Natural killer cell (primary cell): Measurements from ENCODE around the gene POLR3H. TPM values are rescaled to one million over a fixed set of nuclear protein-coding genes. Genes with fewer than 3 reads are reported as not detected.

ENCODE experiments used
- ATAC-seq, 3 donors: fragments of 150-1000 bp in 2 of 3; fragments of 200-7000 bp in 1 of 3; cut with Tn5 transposase; 1 replicate in 1 of 3; 2 replicates in 2 of 3; pipeline ENCODE4 v1.10.0; 2021; ENCODE audit warnings: mild to moderate bottlenecking in 2 of 3, moderate library complexity in 2 of 3
- DNase-seq, 2 donors: peaks; one replicate each; pipeline versions ENCODE4 v3.0.0 to v3.0.0-alpha.2; 2013 to 2021; ENCODE audit warnings: mixed read lengths in 1 of 2
- H3K27ac ChIP-seq: one replicate; pipeline ENCODE4 v1.5.1; 2013; ENCODE audit warnings: mild to moderate bottlenecking, low read length
- H3K27me3 ChIP-seq: one replicate; pipeline ENCODE4 v1.6.1; 2013; ENCODE audit warnings: low read length; ENCODE audit not compliant: control insufficient read depth, insufficient read depth
- H3K36me3 ChIP-seq: one replicate; pipeline ENCODE4 v1.6.1; 2013; ENCODE audit warnings: low read length; ENCODE audit not compliant: control insufficient read depth, insufficient read depth
- H3K4me1 ChIP-seq: one replicate; pipeline ENCODE4 v1.6.1; 2013; ENCODE audit warnings: low read length; ENCODE audit not compliant: control insufficient read depth, insufficient read depth
- H3K4me3 ChIP-seq: one replicate; pipeline ENCODE4 v1.5.1; 2013; ENCODE audit warnings: low read length
- H3K9me3 ChIP-seq: one replicate; pipeline ENCODE4 v1.6.1; 2013; ENCODE audit warnings: low read length; ENCODE audit not compliant: control insufficient read depth, insufficient read depth
- H3K27ac Mint-ChIP-seq, 2 donors: one replicate each; pipeline ENCODE4 v1.8.0; 2022; ENCODE audit warnings: mild to moderate bottlenecking in 2 of 2, mixed read lengths in 2 of 2, moderate library complexity in 1 of 2
- H3K27me3 Mint-ChIP-seq, 2 donors: one replicate each; pipeline ENCODE4 v1.8.0; 2022; ENCODE audit warnings: low read depth in 2 of 2, mixed read lengths in 2 of 2
- H3K36me3 Mint-ChIP-seq: one replicate; pipeline ENCODE4 v1.8.0; 2022; ENCODE audit warnings: mixed read lengths
- H3K4me1 Mint-ChIP-seq, 2 donors: one replicate each; pipeline ENCODE4 v1.8.0; 2022; ENCODE audit warnings: mixed read lengths in 2 of 2
- H3K4me3 Mint-ChIP-seq: one replicate; pipeline ENCODE4 v1.8.0; 2022; ENCODE audit warnings: mild to moderate bottlenecking, moderate library complexity, mixed read lengths
- H3K9me3 Mint-ChIP-seq, 2 donors: one replicate each; pipeline ENCODE4 v1.8.0; 2022; ENCODE audit warnings: mixed read lengths in 2 of 2
- WGBS: methylation state at CpG from one replicate; pipeline ENCODE4 v1.1.7; 2013; ENCODE audit warnings: missing lambda C conversion rate; ENCODE audit not compliant: insufficient coverage; 5-methylcytosine and 5-hydroxymethylcytosine counted together
- intact Hi-C: fragments of 100-400 bp; cut with micrococcal nuclease; formaldehyde crosslinking; loops from one replicate; pipeline ENCODE4 v1.14.2; 2022
- total RNA-seq, 4 donors: library from RNA; stranded (reverse); fragments of 120-200 nt in 1 of 4; gene quantifications; one replicate each; pipeline versions ENCODE4 v1.2.3 to v1.2.4, GENCODE V29; 2013 to 2022
- TF ChIP-seq, protein P1 (sequence below): fragments of 200-600 bp; IDR thresholded peaks from one replicate; pipeline ENCODE4 v1.8.0; 2022; ENCODE audit warnings: antibody characterized with exemption

POLR3H gene
- total RNA-seq, 3 donors from 2014 or later (not counting 1 experiment from before 2014, with no cell fraction given): 13.1 to 18.8 (median 16.2) TPM

- Histone ChIP-seq H3K36me3 (peaks cover 46% of the 10 kb centered on the region), H3K9me3 (no peaks in the 10 kb centered on the region), H3K27me3 (no peaks in the 10 kb centered on the region), H3K27ac (no peak overlapping the region), H3K4me3 (no peak overlapping the region), H3K4me1 (no peaks in the 10 kb centered on the region)
- WGBS: 98% methylated on average over 23 of the region's 23 CpGs
- ATAC-seq: no peak
- peak overlapping the region in 1 of 2 donors; percentile 13 for H3K27ac Mint-ChIP-seq
- H3K4me1 Mint-ChIP-seq: peaks cover 0 to 6% of the 10 kb centered on the region in 2 donors
- no peak overlapping the region for H3K4me3 Mint-ChIP-seq
- peaks cover 6% of the 10 kb centered on the region for H3K36me3 Mint-ChIP-seq
- H3K27me3 Mint-ChIP-seq: no peaks in the 10 kb centered on the region
- intact Hi-C loops: no loop called here
- no peak for DNase-seq
- TF ChIP-seq, protein P1, sequence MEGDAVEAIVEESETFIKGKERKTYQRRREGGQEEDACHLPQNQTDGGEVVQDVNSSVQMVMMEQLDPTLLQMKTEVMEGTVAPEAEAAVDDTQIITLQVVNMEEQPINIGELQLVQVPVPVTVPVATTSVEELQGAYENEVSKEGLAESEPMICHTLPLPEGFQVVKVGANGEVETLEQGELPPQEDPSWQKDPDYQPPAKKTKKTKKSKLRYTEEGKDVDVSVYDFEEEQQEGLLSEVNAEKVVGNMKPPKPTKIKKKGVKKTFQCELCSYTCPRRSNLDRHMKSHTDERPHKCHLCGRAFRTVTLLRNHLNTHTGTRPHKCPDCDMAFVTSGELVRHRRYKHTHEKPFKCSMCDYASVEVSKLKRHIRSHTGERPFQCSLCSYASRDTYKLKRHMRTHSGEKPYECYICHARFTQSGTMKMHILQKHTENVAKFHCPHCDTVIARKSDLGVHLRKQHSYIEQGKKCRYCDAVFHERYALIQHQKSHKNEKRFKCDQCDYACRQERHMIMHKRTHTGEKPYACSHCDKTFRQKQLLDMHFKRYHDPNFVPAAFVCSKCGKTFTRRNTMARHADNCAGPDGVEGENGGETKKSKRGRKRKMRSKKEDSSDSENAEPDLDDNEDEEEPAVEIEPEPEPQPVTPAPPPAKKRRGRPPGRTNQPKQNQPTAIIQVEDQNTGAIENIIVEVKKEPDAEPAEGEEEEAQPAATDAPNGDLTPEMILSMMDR: no peak
- H3K9me3 Mint-ChIP-seq: no peaks in the 10 kb centered on the region
Measured at GRCh38 chr22:41507330-41508063, 36.8 kb downstream of the POLR3H start.

DNA sequence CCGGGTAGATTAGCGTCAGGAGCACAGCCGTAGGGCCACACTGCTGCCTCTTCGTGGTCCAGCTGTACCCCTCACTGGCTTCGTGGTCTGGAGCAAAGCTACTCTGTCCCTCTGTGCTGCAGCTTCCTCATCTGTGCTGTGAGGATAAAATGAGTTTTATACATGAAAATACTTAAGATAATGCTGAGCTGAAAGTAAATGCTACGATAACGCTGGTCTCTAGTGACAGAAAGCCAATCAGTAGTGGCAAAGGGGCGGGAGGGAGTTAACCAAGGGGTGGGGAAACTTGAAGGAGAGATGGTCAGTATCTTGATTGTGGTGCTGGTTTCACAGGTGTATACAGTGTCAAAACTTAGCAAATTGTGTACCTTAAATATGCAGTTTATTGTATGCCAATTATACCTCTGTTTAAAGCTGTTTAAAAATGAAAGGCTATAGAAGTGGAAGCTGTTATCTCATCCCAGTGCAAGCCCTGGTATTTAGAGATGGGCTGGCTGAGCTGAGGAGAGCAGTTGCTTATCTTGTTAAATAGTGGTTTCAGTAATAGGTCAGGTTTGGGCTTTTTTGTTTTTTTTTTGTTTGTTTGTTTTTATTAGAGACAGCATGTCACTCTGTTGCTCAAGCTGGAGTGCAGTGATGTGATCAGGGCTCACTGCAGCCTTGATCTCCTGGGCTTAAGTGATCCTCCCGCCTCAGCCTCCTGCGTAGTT, 38.6 kb downstream of the POLR3H start:
- Histone ChIP-seq H3K27me3 (no peaks in the 10 kb centered on the region), H3K27ac (no peak overlapping the region), H3K9me3 (no peaks in the 10 kb centered on the region), H3K4me1 (no peaks in the 10 kb centered on the region), H3K36me3 (peaks cover 44% of the 10 kb centered on the region), H3K4me3 (no peak overlapping the region)
- DNase-seq (no peak), ATAC-seq (no peak)
- Mint-ChIP-seq H3K27ac (no peak overlapping the region), H3K4me1 (peaks cover 0 to 6% of the 10 kb centered on the region in 2 donors), H3K9me3 (no peaks in the 10 kb centered on the region), H3K4me3 (no peak overlapping the region), H3K27me3 (no peaks in the 10 kb centered on the region), H3K36me3 (no peaks in the 10 kb centered on the region)
- intact Hi-C loops: no loop called here
- WGBS: 96% methylated on average over 10 of the region's 10 CpGs
- TF ChIP-seq, protein P1: no peak

DNA sequence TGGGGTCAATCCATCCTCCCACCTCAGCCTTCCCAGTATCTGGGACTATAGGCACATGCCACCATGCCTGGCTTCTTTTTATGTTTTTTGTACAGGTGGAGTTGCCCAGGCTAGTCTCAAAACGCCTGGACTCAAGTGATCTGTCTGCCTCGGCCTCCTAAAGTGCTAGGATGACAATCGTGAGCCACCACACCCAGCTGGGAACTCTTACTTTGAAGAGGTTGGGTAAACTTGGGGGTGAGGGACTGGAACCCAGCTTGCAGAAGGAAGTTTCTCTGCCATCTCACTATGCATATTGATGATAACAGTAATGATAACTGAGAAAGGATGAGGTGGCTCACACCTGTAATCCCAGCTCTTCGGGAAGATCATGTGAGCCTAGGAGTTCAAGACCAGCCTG, 39.5 kb downstream of the POLR3H start:
- Histone ChIP-seq H3K9me3 (no peaks in the 10 kb centered on the region), H3K4me3 (no peak overlapping the region), H3K27ac (no peak overlapping the region), H3K36me3 (peaks cover 38% of the 10 kb centered on the region), H3K4me1 (no peaks in the 10 kb centered on the region), H3K27me3 (no peaks in the 10 kb centered on the region)
- no peaks in the 10 kb centered on the region for H3K36me3 Mint-ChIP-seq
- WGBS: 90% methylated on average over 3 of the region's 4 CpGs
- no peak overlapping the region for H3K27ac Mint-ChIP-seq
- ATAC-seq (no peak), DNase-seq (no peak)
- H3K9me3 Mint-ChIP-seq: no peaks in the 10 kb centered on the region
- TF ChIP-seq, protein P1: no peak
- no peaks in the 10 kb centered on the region for H3K27me3 Mint-ChIP-seq
- no peak overlapping the region for H3K4me3 Mint-ChIP-seq
- peaks cover 0 to 6% of the 10 kb centered on the region in 2 donors for H3K4me1 Mint-ChIP-seq
- intact Hi-C loops: no loop called here
